OCI-M1 (cell line): ENCODE results near the gene SFSWAP.
A peak's percentile ranks its signal among the peaks of the same experiment; 100 is the strongest.
"Not testable (repeated sequence)": the region's sequence is repeated elsewhere in the genome, so short reads cannot be mapped to it uniquely, and the experiment has no call there.

Source experiments
- DNase-seq: peaks from one replicate; lab custom pipeline; 2025; lab: John Stamatoyannopoulos, UW

SFSWAP gene

GRCh38 chr12:131789638-131790037, 78.7 kb downstream of the SFSWAP start:
- DNase-seq, result no peak

- no peak for DNase-seq
Observed at GRCh38 chr12:131793243-131794022, 82.5 kb downstream of the SFSWAP start.

DNA sequence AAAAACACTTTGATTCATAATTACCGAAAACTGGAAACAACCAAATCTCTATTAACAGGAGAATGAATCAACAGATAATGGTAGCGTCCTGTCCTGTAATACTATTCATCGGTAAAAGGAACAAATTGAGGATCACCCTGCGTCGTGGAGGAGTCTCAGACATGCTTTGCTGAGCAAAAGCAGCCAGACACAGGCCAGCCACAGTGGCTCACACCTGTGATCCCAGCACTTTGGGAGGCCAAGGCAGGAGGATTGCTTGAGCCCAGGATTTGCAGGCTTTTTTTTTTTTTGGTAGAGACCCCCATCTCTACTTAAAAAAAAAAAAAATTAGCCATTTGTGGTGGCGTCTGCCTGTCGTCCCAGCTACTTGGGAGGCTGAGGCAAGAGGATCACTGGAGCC, 83.2 kb downstream of the SFSWAP start:
- no peak for DNase-seq

DNA sequence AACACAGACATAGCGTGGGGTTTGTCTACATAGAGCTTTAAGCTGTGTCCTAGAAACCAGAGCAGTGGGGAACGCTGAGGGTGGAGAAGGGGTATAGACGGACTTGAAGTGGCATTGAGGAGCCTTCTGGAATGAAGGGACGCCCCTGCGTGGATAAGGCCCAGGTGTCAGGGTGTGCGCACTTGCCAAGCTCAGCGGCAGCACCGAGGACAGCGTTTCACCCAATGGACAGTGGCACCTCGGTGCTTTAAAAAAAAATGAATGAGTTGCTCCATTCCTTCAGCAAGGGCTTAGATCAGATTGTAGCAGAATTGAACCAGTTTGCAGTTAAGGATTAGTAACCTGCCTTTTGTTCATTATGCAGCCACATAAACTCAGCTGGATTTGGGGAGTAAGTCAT, 83.7 kb downstream of the SFSWAP start:
- DNase-seq, result no peak

DNA sequence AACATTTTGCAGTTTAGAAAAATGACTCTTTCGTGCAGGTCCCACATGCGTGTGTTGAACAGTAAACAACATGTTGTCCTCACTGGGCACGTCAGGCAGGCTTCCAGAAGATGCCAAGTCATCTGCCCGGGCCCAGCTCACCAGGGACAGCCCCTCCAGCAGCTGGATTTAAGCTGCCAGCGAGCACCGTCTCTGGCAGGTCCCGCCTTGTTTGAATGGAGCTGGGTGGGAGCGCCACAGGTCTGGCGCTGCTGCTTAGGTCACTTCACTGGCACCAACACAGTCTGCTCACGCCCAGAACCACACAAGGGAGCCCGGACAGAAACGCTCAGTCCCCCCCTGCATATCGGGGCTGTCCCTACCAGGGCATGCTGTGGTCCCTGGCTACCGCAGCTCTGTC, 84.2 kb downstream of the SFSWAP start:
- no peak for DNase-seq

DNA sequence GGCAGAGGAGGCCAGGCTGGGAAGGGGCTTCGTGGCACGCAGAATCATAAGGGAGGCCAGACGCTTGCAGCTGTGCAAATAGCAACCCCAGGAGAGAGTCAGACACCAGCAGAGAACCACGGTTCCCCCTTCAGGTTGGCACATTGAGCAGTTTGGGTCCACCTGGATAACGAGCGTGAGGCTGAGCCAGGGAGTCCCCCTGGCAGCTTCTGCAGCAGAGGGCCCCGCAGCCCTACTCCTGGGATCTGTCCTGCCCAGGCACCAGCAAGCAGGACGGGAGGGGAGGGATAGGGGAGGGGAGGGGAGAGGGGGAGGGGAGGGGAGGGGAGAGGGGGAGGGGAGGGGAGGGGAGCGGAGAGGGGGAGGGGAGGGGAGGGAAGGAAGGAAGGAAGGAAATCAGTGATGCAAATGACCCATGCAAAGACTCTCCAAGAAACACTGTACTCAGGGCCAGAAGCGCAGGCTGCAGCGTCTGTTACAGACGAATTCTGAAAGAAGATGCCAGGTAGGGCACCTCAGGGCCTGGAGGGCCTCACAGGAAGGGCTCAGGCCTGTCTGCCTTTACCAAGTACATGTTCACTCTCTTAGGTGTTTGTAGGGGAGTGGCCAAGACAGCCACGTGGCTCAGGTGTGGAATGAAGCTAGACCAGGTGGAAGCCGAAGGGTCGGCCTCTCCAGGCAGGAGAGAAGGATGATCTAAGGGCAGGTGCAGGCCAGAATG, 85.0 kb downstream of the SFSWAP start:
- no peak for DNase-seq

DNA sequence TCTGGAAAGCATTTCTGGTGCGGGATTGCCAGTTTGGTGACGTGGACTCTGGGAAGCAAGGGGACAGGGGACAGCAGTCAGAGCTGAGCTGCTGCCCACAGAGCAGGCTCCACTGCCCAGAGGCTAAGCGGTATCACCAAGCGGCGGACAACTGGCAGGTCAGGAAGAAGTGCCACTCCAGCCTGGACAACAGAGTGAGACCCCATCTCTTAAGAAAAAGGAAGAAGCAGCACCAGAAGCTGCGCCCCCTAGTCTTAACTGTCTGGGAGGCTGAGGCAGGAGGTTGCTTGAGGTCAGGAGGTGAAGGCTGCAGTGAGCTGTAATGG, 85.5 kb downstream of the SFSWAP start:
- no peak for DNase-seq

DNA sequence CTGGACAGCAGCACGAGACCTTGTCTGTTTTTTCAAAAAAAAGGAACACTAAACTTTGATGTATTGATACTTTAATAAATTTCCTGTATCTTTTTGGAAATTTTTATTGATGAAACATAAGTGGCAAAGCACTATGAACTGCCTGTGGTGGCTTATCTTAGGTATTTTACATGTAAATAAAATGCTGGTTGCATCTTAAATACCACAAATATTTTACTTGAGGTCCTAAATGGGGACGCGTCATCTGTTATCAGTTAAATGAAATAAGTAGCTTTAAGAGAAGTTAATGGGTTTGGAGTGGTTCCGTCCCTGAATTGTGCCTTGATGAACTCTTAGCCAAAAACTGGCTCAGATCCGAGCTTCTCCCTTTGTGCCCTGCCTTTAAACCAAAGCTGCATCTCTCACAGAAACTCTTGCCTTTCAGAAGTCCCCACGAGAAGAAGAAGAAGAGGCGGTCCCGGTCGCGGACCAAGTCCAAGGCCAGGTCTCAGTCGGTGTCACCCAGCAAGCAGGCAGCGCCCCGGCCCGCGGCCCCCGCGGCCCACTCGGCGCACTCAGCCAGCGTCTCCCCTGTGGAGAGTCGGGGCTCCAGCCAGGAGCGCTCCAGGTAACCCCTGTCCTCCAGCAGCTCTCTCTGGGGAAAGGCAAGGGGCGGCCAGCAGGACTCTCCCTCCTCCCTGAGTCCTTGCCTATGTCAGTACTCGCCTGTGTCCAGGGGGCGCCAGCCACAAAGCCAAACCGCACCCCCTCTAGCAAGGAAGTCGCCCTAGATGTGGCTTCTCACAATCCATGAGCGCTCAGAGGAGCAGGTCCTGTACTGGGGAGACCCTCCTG, 86.1 kb downstream of the SFSWAP start:
- DNase-seq, result no peak

- DNase-seq, result no peak
Observed at GRCh38 chr12:131797588-131797934, 86.7 kb downstream of the SFSWAP start.

DNA sequence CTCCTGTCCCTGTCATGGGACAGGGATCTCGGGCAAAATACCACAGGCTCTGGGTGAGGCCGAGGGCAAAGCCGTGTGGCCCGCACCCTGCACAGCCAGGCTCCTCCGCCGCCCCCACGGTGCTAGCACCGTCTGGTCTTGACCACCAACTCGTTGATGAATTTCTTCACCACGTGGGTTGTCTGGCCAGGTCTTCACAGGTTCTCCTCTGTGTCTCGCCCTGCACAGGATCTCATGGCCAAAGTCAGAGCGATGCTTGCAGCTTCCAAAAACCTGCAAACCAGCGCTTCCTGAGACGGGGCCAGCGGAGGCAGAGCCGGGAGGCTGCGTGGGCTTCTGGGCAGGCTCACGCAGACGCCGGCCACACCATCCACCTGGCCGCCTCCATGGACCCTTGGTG, 88.3 kb downstream of the SFSWAP start:
- no peak for DNase-seq

- no peak for DNase-seq
Observed at GRCh38 chr12:131799828-131800593, 89.1 kb downstream of the SFSWAP start.

GRCh38 chr12:131800594-131801135, 89.8 kb downstream of the SFSWAP start:
- DNase-seq, result no peak

DNA sequence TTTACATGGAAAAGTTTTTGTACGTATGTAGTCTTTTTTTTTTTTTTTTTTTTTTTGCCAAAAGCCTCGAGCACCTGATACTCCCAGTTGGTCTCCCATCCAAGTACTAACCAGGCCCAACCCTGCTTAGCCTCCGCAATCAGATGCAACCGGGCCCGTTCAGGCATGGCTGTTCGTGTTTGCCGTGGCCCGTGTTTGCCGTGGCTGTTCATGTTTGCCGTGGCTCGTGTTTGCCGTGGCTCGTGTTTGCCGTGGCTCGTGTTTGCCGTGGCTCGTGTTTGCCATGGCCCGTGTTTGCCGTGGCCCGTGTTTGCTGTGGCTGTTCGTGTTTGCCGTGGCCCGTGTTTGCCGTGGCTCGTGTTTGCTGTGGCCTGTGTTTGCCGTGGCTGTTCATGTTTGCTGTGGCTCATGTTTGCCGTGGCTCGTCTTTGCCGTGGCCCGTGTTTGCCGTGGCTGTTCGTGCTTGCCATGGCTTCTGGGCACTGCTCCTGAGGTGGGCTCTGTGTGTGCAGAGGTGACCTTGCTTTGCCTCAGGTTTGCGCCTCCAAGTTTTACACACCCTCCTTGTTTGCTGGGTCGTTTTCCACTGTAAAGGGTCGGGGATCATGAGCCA, 90.5 kb downstream of the SFSWAP start:
- DNase-seq, result no peak

DNA sequence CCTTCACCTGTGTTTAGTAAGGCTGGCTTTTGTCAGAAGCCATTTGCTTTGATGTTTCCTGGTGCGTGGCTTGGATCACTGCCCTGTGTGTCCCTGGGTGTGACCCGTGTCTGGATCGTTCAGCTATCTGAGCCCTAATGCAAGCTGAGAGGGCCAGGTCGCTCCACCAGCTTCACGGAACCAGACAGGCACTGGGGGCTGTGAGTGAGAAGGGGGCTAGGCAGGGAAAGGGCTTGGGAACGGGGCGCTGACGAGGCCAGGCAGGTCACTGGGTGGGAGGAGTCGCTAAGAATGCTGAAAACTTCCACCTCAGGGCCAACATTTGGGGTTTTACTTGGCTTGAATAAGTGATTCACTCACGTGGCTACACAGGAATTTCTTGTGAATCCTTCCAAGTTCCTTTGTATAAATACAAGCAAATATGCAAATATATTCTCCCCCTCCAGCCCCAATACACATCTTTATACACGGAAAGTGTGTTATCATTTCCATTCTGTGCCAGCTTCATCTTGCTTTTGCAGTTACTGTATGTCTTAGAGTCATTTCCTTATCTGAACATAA, 93.2 kb downstream of the SFSWAP start:
- peak; percentile 21 for DNase-seq

- no peak for DNase-seq
Observed at GRCh38 chr12:131805421-131805820, 94.5 kb downstream of the SFSWAP start.

DNA sequence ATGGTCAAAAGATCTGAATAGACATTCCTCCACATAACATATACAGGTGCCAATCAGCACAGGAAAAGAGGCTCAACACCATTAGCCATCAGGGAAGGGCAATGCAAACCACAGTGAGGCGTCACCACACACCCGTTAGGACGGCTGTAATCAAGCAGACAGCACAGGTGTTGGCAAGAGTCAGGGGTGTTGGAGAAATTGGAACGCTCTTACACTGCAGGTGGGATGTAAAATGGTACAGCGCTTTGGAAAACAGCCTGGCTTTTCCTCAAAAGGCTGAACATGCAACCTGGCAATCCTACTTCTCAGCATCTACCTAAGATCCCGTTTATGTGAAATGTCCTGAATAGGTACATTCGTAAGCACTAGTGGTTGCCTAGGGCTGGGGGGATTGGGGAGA, 95.8 kb downstream of the SFSWAP start:
- DNase-seq, result no peak

DNA sequence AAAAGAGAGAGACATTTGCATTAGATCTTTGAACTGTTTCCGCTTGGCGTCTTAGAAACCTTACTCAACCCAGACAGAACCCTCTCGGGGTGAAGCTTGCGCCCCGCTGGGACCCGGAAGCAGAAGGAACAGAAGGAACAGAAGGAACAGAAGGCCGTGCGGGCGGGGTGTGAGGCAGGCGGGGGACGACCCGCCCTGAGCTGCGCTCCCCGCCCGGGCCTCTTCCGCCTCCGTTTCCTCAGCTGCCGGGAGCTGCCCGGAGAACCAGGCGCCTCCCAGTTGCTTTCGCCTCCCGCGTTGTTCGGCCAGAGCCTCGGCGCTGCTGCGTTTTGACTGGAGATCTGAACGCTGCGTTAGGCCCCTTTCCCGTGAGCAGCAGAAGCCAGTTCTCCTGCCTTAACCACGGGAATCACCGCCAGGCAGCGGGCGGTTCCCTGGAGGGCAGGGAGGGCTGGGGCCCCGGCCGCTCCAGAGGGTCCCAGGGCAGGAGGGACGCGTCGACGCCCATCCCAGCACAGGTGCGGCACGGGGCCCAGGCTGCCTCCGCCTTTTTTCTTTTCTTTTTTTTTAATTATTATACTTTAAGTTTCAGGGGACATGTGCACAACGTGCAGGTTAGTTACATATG, 98.0 kb downstream of the SFSWAP start:
- DNase-seq, result no peak

- DNase-seq, result not testable (repeated sequence)
Observed at GRCh38 chr12:131809476-131810254, 98.8 kb downstream of the SFSWAP start.

DNA sequence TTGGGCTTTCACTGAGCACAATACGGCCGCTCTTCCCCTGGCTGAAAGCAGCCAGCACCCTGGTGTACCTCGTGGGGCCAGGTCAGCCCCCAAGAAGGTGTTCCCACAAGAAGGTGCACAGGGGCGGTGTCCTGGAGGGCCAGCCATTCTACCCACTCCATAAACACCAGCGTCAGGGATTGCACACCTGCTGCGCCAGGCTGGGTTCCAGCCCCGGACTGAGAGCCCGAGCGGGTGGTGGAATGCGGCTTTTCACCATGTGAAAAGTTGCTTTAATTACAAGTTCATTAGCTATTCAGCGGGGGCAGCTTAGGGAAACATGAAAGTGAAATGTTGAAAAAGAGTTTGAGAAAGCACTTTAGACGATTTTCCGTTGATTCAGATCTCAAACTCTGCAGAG, 99.8 kb downstream of the SFSWAP start:
- DNase-seq, result no peak

DNA sequence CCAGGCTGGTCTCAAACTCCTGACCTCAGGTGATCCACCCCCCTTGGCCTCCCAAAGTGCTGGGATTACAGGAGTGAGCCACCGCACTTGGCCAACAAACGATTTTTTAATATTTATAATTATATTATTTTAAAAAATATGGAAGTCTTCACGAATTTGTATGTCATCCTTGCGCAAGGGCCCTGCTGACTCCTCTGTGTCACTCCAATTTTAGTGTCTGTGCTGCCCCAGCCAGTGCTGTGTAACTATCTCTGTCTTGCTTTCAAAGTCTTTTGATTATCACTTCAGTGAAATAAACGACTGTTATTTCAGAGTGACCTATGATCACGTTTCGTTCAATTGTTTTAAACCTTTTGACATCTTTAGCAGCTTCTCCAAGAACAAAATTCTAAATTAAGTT, 104.2 kb downstream of the SFSWAP start:
- no peak for DNase-seq
